CD14-positive monocyte (primary cell): ENCODE data around the gene NBAS. TPM values are rescaled to one million over a fixed set of nuclear protein-coding genes. Genes with fewer than 3 reads are reported as not detected.

Experiments used
- DNase-seq, 3 donors: peaks; one replicate each; pipeline ENCODE4 v3.0.0-alpha.2; 2011 to 2022
- H2AFZ ChIP-seq: 2 replicates; pipeline ENCODE4 v1.6.0; 2012; ENCODE audit warnings: mild to moderate bottlenecking, low read depth, low read length, inconsistent platforms; ENCODE audit not compliant: insufficient read depth, poor library complexity, severe bottlenecking
- H3K27ac ChIP-seq, 2 donors: 1 replicate in 1 of 2; 2 replicates in 1 of 2; pipeline ENCODE4 v1.5.1; 2012 to 2013; ENCODE audit warnings: low read length in 2 of 2, control low read depth in 1 of 2, inconsistent platforms in 1 of 2, low read depth in 1 of 2, mild to moderate bottlenecking in 1 of 2
- H3K27me3 ChIP-seq, 2 donors: one replicate each; pipeline versions ENCODE4 v1.6.0 to v1.6.1; 2011 to 2013; ENCODE audit warnings: low read length in 2 of 2; ENCODE audit not compliant: control insufficient read depth in 2 of 2, insufficient read depth in 2 of 2
- H3K36me3 ChIP-seq, 2 donors: replicated peaks in 1 of 2; 1 replicate in 1 of 2; 2 replicates in 1 of 2; pipeline versions ENCODE4 v1.5.1 to v1.6.1; 2012 to 2013; ENCODE audit warnings: low read length in 2 of 2, control low read depth in 1 of 2, inconsistent platforms in 1 of 2, mild to moderate bottlenecking in 1 of 2; ENCODE audit not compliant: insufficient read depth in 2 of 2, control insufficient read depth in 1 of 2
- H3K4me1 ChIP-seq, 2 donors: 1 replicate in 1 of 2; 2 replicates in 1 of 2; pipeline versions ENCODE4 v1.5.1 to v1.6.1; 2012 to 2013; ENCODE audit warnings: low read length in 2 of 2, control low read depth in 1 of 2, inconsistent platforms in 1 of 2, mild to moderate bottlenecking in 1 of 2, moderate library complexity in 1 of 2; ENCODE audit not compliant: insufficient read depth in 2 of 2, control insufficient read depth in 1 of 2
- H3K4me2 ChIP-seq: replicated peaks from 2 replicates; pipeline ENCODE3; 2012; ENCODE audit warnings: low read length, moderate library complexity, mild to moderate bottlenecking; ENCODE audit not compliant: poor library complexity, severe bottlenecking; ENCODE audit errors: extremely low read depth
- H3K4me3 ChIP-seq, 3 experiments: fragments of 200-600 bp in 1 of 3; sonication (generic) in 1 of 3; replicated peaks in 1 of 3; 1 replicate in 2 of 3; 2 replicates in 1 of 3; pipeline ENCODE4 v1.5.1; 2011 to 2013; ENCODE audit warnings: low read length in 3 of 3, mild to moderate bottlenecking in 3 of 3, control low read depth in 2 of 3, low read depth in 2 of 3, inconsistent platforms in 1 of 3, moderate library complexity in 1 of 3
- H3K79me2 ChIP-seq: 2 replicates; pipeline ENCODE4 v1.6.0; 2012; ENCODE audit warnings: mild to moderate bottlenecking, control low read depth, inconsistent platforms, low read length, moderate library complexity; ENCODE audit not compliant: insufficient read depth
- H3K9ac ChIP-seq: 2 replicates; pipeline ENCODE4 v1.6.0; 2017; ENCODE audit warnings: low read length, mild to moderate bottlenecking; ENCODE audit not compliant: insufficient read depth, poor library complexity, severe bottlenecking
- H3K9me3 ChIP-seq, 2 donors: replicated peaks in 1 of 2; 1 replicate in 1 of 2; 2 replicates in 1 of 2; pipeline versions ENCODE4 v1.5.1 to v1.6.1; 2012 to 2013; ENCODE audit warnings: low read length in 2 of 2, control low read depth in 1 of 2; ENCODE audit not compliant: control insufficient read depth in 1 of 2, insufficient read depth in 1 of 2
- H4K20me1 ChIP-seq: 2 replicates; pipeline ENCODE4 v1.6.0; 2012; ENCODE audit warnings: mild to moderate bottlenecking, low read length, control low read depth, moderate library complexity; ENCODE audit not compliant: insufficient read depth
- H3K27ac Mint-ChIP-seq, 7 donors: one replicate each; pipeline ENCODE4 v1.8.0; 2020; ENCODE audit warnings: mild to moderate bottlenecking in 7 of 7, mixed read lengths in 7 of 7, moderate library complexity in 6 of 7, inconsistent platforms in 2 of 7
- H3K27me3 Mint-ChIP-seq, 3 donors: one replicate each; pipeline ENCODE4 v1.8.0; 2021 to 2022; ENCODE audit warnings: low read depth in 3 of 3, mild to moderate bottlenecking in 3 of 3, mixed read lengths in 3 of 3, moderate library complexity in 3 of 3, inconsistent platforms in 1 of 3
- H3K36me3 Mint-ChIP-seq, 2 donors: one replicate each; pipeline ENCODE4 v1.8.0; 2020; ENCODE audit warnings: mixed read lengths in 2 of 2, inconsistent platforms in 1 of 2, mild to moderate bottlenecking in 1 of 2
- H3K4me1 Mint-ChIP-seq: one replicate; pipeline ENCODE4 v1.8.0; 2020; ENCODE audit warnings: mild to moderate bottlenecking, mixed read lengths
- H3K4me3 Mint-ChIP-seq, 2 donors: one replicate each; pipeline ENCODE4 v1.8.0; 2020; ENCODE audit warnings: mild to moderate bottlenecking in 2 of 2, mixed read lengths in 2 of 2, moderate library complexity in 1 of 2
- H3K9me3 Mint-ChIP-seq, 7 donors: one replicate each; pipeline ENCODE4 v1.8.0; 2020 to 2022; ENCODE audit warnings: mixed read lengths in 7 of 7, mild to moderate bottlenecking in 6 of 7, moderate library complexity in 6 of 7, inconsistent platforms in 2 of 7
- CTCF ChIP-seq: fragments of 200-600 bp; IDR thresholded peaks from one replicate; pipeline ENCODE4 v1.8.0; 2022; ENCODE audit warnings: antibody characterized with exemption, mild to moderate bottlenecking
- WGBS: methylation state at CpG from one replicate; pipeline ENCODE4 v1.1.5; 2013; ENCODE audit warnings: missing lambda C conversion rate; ENCODE audit not compliant: insufficient coverage; 5-methylcytosine and 5-hydroxymethylcytosine counted together
- intact Hi-C, 2 donors: fragments of 100-400 bp; cut with micrococcal nuclease; formaldehyde crosslinking; loops; one replicate each; pipeline versions ENCODE4 v1.15.0 to v1.15.1; 2023
- polyA plus RNA-seq, 3 donors: library from polyadenylated mRNA; depleted of rRNA in 1 of 3; unstranded in 2 of 3; stranded (reverse) in 1 of 3; fragments of 300-500 nt in 2 of 3; fragments of >200 nt in 1 of 3; fragmentation: Illumina TruSeq in 2 of 3; gene quantifications; 1 replicate in 2 of 3; 2 replicates in 1 of 3; pipeline ENCODE4 v1.2.3, GENCODE V29; 2012 to 2021

NBAS gene
- polyA plus RNA-seq, 3 donors = 8.9 to 10.9 (median 8.9) TPM

DNA sequence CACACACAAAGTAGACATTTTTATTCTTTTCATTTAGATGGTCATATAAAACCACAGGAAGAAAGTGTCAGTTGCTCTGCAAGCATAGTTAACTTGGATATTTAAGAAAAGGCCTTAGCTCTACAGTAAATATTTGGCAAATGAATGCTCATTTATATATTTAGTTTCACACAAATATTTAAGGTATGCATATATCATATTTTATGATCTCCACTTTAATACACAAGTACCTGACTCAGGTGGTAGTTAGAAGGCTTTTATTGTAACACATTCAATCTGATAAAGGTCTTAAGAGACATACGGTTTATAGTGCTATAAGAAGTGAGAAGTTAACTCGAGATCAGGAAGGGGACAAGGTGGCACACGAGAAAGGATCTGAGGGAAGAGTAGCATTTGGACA lies 363.1 kb downstream of the NBAS start:
- H3K36me3 Mint-ChIP-seq = peaks cover 10 to 11% of the 10 kb centered on the region in 2 donors
- no peaks in the 10 kb centered on the region for H4K20me1 ChIP-seq
- no peak for DNase-seq
- H3K9ac ChIP-seq = no peak overlapping the region
- H3K4me1 ChIP-seq = no peaks in the 10 kb centered on the region
- H2AFZ ChIP-seq = no peak overlapping the region
- H3K4me3 Mint-ChIP-seq = no peak overlapping the region
- 100% methylated on average over 3 of the region's 3 CpGs for WGBS
- TF ChIP-seq CTCF = no peak
- peaks cover 0 to 3% (median 0%) of the 10 kb centered on the region in 7 donors for H3K9me3 Mint-ChIP-seq
- H3K36me3 ChIP-seq = no peaks in the 10 kb centered on the region
- no peak overlapping the region for H3K27ac Mint-ChIP-seq
- H3K79me2 ChIP-seq = no peaks in the 10 kb centered on the region
- H3K27me3 Mint-ChIP-seq = no peaks in the 10 kb centered on the region
- H3K27ac ChIP-seq = no peak overlapping the region
- H3K4me1 Mint-ChIP-seq = peaks cover under 1% of the 10 kb centered on the region
- no peaks in the 10 kb centered on the region for H3K9me3 ChIP-seq
- H3K4me2 ChIP-seq = no peak overlapping the region
- no peak overlapping the region for H3K4me3 ChIP-seq
- no peaks in the 10 kb centered on the region for H3K27me3 ChIP-seq
- intact Hi-C loops = no loop called here

GRCh38 chr2:15195813-15196212 lies 365.3 kb downstream of the NBAS start:
- Histone ChIP-seq H4K20me1 (no peaks in the 10 kb centered on the region), H2AFZ (no peak overlapping the region), H3K4me1 (no peaks in the 10 kb centered on the region), H3K36me3 (no peaks in the 10 kb centered on the region), H3K4me2 (no peak overlapping the region), H3K79me2 (no peaks in the 10 kb centered on the region), H3K9ac (no peak overlapping the region), H3K4me3 (no peak overlapping the region), H3K27ac (no peak overlapping the region), H3K27me3 (no peaks in the 10 kb centered on the region), H3K9me3 (no peaks in the 10 kb centered on the region)
- DNase-seq = no peak
- no peak overlapping the region for H3K27ac Mint-ChIP-seq
- no peak overlapping the region for H3K4me3 Mint-ChIP-seq
- H3K9me3 Mint-ChIP-seq = peaks cover 0 to 3% (median 0%) of the 10 kb centered on the region in 7 donors
- 90% methylated on average over 2 of the region's 4 CpGs for WGBS
- H3K36me3 Mint-ChIP-seq = peaks cover 10 to 14% of the 10 kb centered on the region in 2 donors
- peaks cover 1% of the 10 kb centered on the region for H3K4me1 Mint-ChIP-seq
- no peak for TF ChIP-seq CTCF
- H3K27me3 Mint-ChIP-seq = peaks cover 0 to 2% (median 0%) of the 10 kb centered on the region in 3 donors
- intact Hi-C loops = no loop called here
